H9 (cell line): ENCODE measurements around the gene FGD5. TPM values are rescaled to one million over a fixed set of nuclear protein-coding genes. Genes with fewer than 3 reads are reported as not detected.

Source experiments
- DNase-seq: peaks from one replicate; pipeline ENCODE4 v3.0.0-alpha.2; 2017
- H2AFZ ChIP-seq: one replicate; pipeline ENCODE4 v1.6.1; 2013; ENCODE audit warnings: mild to moderate bottlenecking, low read length, control low read depth, moderate library complexity
- H2AK5ac ChIP-seq: 2 replicates; pipeline ENCODE4 v1.6.1; 2013; ENCODE audit warnings: low read length, control low read depth, mixed read lengths; ENCODE audit not compliant: insufficient read length
- H2BK120ac ChIP-seq: one replicate; pipeline ENCODE4 v1.6.1; 2013; ENCODE audit warnings: low read depth, mild to moderate bottlenecking, low read length, control low read depth, inconsistent platforms; ENCODE audit not compliant: poor library complexity, severe bottlenecking
- H2BK12ac ChIP-seq: 2 replicates; pipeline ENCODE4 v1.6.1; 2013; ENCODE audit warnings: low read length, control low read depth, mixed read lengths, low read depth; ENCODE audit not compliant: insufficient read length
- H2BK15ac ChIP-seq: 2 replicates; pipeline ENCODE4 v1.6.1; 2013; ENCODE audit warnings: low read depth, low read length, control low read depth
- H2BK20ac ChIP-seq: one replicate; pipeline ENCODE4 v1.6.1; 2013; ENCODE audit warnings: low read depth, mild to moderate bottlenecking, low read length, control low read depth, inconsistent platforms; ENCODE audit not compliant: poor library complexity, severe bottlenecking
- H2BK5ac ChIP-seq: 2 replicates; pipeline ENCODE4 v1.6.1; 2013; ENCODE audit warnings: low read length, control low read depth, mixed read lengths; ENCODE audit not compliant: insufficient read length
- H3K14ac ChIP-seq: 2 replicates; pipeline ENCODE4 v1.6.1; 2013; ENCODE audit warnings: low read length, control low read depth; ENCODE audit not compliant: insufficient read depth
- H3K18ac ChIP-seq: 2 replicates; pipeline ENCODE4 v1.6.1; 2013; ENCODE audit warnings: low read depth, mild to moderate bottlenecking, mixed read lengths, low read length, control low read depth; ENCODE audit not compliant: insufficient read length
- H3K23ac ChIP-seq: 2 replicates; pipeline ENCODE4 v1.6.1; 2013; ENCODE audit warnings: low read length, control low read depth, mixed read lengths, low read depth; ENCODE audit not compliant: insufficient read length
- H3K23me2 ChIP-seq: 2 replicates; pipeline ENCODE4 v1.6.1; 2013; ENCODE audit warnings: low read depth, mild to moderate bottlenecking, mixed read lengths, low read length, control low read depth; ENCODE audit not compliant: insufficient read length, poor library complexity, severe bottlenecking
- H3K27ac ChIP-seq: 2 replicates; pipeline ENCODE4 v1.5.1; 2013; ENCODE audit warnings: low read length, control low read depth, mixed read lengths, low read depth; ENCODE audit not compliant: insufficient read length
- H3K27me3 ChIP-seq: 2 replicates; pipeline ENCODE4 v1.6.1; 2013; ENCODE audit warnings: low read length, control low read depth, inconsistent platforms; ENCODE audit not compliant: insufficient read depth
- H3K4ac ChIP-seq: 2 replicates; pipeline ENCODE4 v1.6.1; 2013; ENCODE audit warnings: low read depth, mild to moderate bottlenecking, control low read depth, inconsistent platforms, low read length, moderate library complexity
- H3K4me1 ChIP-seq: 2 replicates; pipeline ENCODE4 v1.6.1; 2013; ENCODE audit warnings: low read length, control low read depth, inconsistent platforms; ENCODE audit not compliant: insufficient read depth
- H3K4me2 ChIP-seq: 2 replicates; pipeline ENCODE4 v1.6.1; 2013; ENCODE audit warnings: low read length, control low read depth, mixed read lengths; ENCODE audit not compliant: insufficient read length, insufficient read depth
- H3K56ac ChIP-seq: 2 replicates; pipeline ENCODE4 v1.6.1; 2013; ENCODE audit warnings: low read depth, mild to moderate bottlenecking, mixed read lengths, low read length, control low read depth; ENCODE audit not compliant: insufficient read length
- H3K79me1 ChIP-seq: 2 replicates; pipeline ENCODE4 v1.6.1; 2013; ENCODE audit warnings: low read depth, mild to moderate bottlenecking, moderate library complexity, low read length, control low read depth, inconsistent platforms; ENCODE audit not compliant: insufficient read depth, poor library complexity, severe bottlenecking
- H3K79me2 ChIP-seq: 2 replicates; pipeline ENCODE4 v1.6.1; 2013; ENCODE audit warnings: low read length, control low read depth, inconsistent platforms; ENCODE audit not compliant: insufficient read depth
- H3K9ac ChIP-seq: 2 replicates; pipeline ENCODE4 v1.6.1; 2013; ENCODE audit warnings: low read length, control low read depth, mixed read lengths; ENCODE audit not compliant: insufficient read length; ENCODE audit errors: extremely low read depth
- H3K9me3 ChIP-seq: one replicate; pipeline ENCODE4 v1.6.1; 2013; ENCODE audit warnings: low read depth, low read length, inconsistent platforms; ENCODE audit not compliant: control insufficient read depth
- H3T11ph ChIP-seq: one replicate; pipeline ENCODE4 v1.6.1; 2013; ENCODE audit warnings: mild to moderate bottlenecking, low read length, control low read depth, inconsistent platforms
- H4K20me1 ChIP-seq: one replicate; pipeline ENCODE4 v1.6.1; 2013; ENCODE audit not compliant: control insufficient read depth, insufficient read length, insufficient read depth
- H4K5ac ChIP-seq: 2 replicates; pipeline ENCODE4 v1.6.1; 2013; ENCODE audit warnings: low read depth, mild to moderate bottlenecking, mixed read lengths, low read length, control low read depth; ENCODE audit not compliant: insufficient read length
- H4K8ac ChIP-seq: replicated peaks from 2 replicates; pipeline ENCODE4 v1.6.1; 2013; ENCODE audit warnings: low read length, control low read depth, mixed read lengths, low read depth; ENCODE audit not compliant: insufficient read length
- H4K91ac ChIP-seq: 2 replicates; pipeline ENCODE4 v1.6.1; 2013; ENCODE audit warnings: low read depth, mild to moderate bottlenecking, moderate library complexity, mixed read lengths, low read length, control low read depth; ENCODE audit not compliant: insufficient read length
- H3K27ac Mint-ChIP-seq, 3 experiments: 2 replicates in 2 of 3; 3 replicates in 1 of 3; pipeline ENCODE4 v1.8.0; 2020 to 2021; ENCODE audit warnings: mixed read lengths in 3 of 3, mild to moderate bottlenecking in 1 of 3, moderate library complexity in 1 of 3
- H3K27me3 Mint-ChIP-seq: 2 replicates; pipeline ENCODE4 v1.8.0; 2021; ENCODE audit warnings: low read depth, mild to moderate bottlenecking, moderate library complexity, mixed read lengths
- H3K36me3 Mint-ChIP-seq, 3 experiments: 2 replicates in 2 of 3; 3 replicates in 1 of 3; pipeline ENCODE4 v1.8.0; 2020 to 2021; ENCODE audit warnings: low read depth in 3 of 3, mixed read lengths in 3 of 3; ENCODE audit not compliant: insufficient read depth in 1 of 3
- H3K4me1 Mint-ChIP-seq, 2 experiments: 2 replicates each; pipeline ENCODE4 v1.8.0; 2020; ENCODE audit warnings: mixed read lengths in 2 of 2
- H3K4me3 Mint-ChIP-seq, 2 experiments: 2 replicates in 1 of 2; 3 replicates in 1 of 2; pipeline ENCODE4 v1.8.0; 2020 to 2021; ENCODE audit warnings: mild to moderate bottlenecking in 2 of 2, mixed read lengths in 2 of 2, moderate library complexity in 1 of 2
- H3K9me3 Mint-ChIP-seq, 2 experiments: 2 replicates in 1 of 2; 3 replicates in 1 of 2; pipeline ENCODE4 v1.8.0; 2020; ENCODE audit warnings: mild to moderate bottlenecking in 2 of 2, mixed read lengths in 2 of 2, moderate library complexity in 1 of 2
- WGBS: extraction: QIAGEN DNeasy Blood & Tissue Kit; methylation state at CpG from one replicate; pipeline ENCODE4 v1.1.7; 2013; ENCODE audit warnings: missing lambda C conversion rate, low lambda C conversion rate, mixed read lengths; ENCODE audit not compliant: insufficient read length; ENCODE audit errors: extremely low coverage; 5-methylcytosine and 5-hydroxymethylcytosine counted together
- total RNA-seq: library from RNA; stranded (reverse); gene quantifications from 2 replicates; pipeline ENCODE4 v1.2.1, GENCODE V29; 2021
- TF ChIP-seq, protein P1 (sequence below): fragments of 200-600 bp; sonication (generic); conservative IDR thresholded peaks from 3 replicates; pipeline ENCODE4 v1.8.0; 2021; ENCODE audit warnings: antibody characterized with exemption, mild to moderate bottlenecking

Gene FGD5
- total RNA-seq, 1 experiment from 2014 or later, result 7.8 TPM

- no peak overlapping the region for H3K4ac ChIP-seq
- H3K27me3 ChIP-seq, result no peaks in the 10 kb centered on the region
- H4K20me1 ChIP-seq, result no peaks in the 10 kb centered on the region
- Mint-ChIP-seq H3K9me3 (no peaks in the 10 kb centered on the region), H3K27ac (no peak overlapping the region), H3K4me1 (peaks cover 14 to 26% of the 10 kb centered on the region in 2 experiments), H3K27me3 (peaks cover 29% of the 10 kb centered on the region), H3K36me3 (no peaks in the 10 kb centered on the region; a peak in 1 of 7 replicates), H3K4me3 (no peak overlapping the region)
- H3K4me1 ChIP-seq, result no peaks in the 10 kb centered on the region; the same call in 1 of the 2 replicates
- no peak overlapping the region for H2BK12ac ChIP-seq
- no peak overlapping the region for H3K14ac ChIP-seq
- H3T11ph ChIP-seq, result no peak overlapping the region
- no peak overlapping the region for H3K4me2 ChIP-seq
- H3K9me3 ChIP-seq, result no peaks in the 10 kb centered on the region
- no peak overlapping the region for H3K56ac ChIP-seq
- no peak for DNase-seq
- no peaks in the 10 kb centered on the region for H3K79me1 ChIP-seq
- WGBS, result no CpG with 5 or more reads among the region's 7 CpGs
- H4K5ac ChIP-seq, result no peak overlapping the region
- no peak overlapping the region for H2AK5ac ChIP-seq
- H3K23me2 ChIP-seq, result no peaks in the 10 kb centered on the region
- H3K79me2 ChIP-seq, result no peaks in the 10 kb centered on the region
- no peak overlapping the region for H3K18ac ChIP-seq
- TF ChIP-seq, protein P1, sequence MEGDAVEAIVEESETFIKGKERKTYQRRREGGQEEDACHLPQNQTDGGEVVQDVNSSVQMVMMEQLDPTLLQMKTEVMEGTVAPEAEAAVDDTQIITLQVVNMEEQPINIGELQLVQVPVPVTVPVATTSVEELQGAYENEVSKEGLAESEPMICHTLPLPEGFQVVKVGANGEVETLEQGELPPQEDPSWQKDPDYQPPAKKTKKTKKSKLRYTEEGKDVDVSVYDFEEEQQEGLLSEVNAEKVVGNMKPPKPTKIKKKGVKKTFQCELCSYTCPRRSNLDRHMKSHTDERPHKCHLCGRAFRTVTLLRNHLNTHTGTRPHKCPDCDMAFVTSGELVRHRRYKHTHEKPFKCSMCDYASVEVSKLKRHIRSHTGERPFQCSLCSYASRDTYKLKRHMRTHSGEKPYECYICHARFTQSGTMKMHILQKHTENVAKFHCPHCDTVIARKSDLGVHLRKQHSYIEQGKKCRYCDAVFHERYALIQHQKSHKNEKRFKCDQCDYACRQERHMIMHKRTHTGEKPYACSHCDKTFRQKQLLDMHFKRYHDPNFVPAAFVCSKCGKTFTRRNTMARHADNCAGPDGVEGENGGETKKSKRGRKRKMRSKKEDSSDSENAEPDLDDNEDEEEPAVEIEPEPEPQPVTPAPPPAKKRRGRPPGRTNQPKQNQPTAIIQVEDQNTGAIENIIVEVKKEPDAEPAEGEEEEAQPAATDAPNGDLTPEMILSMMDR, result no peak
- no peak overlapping the region for H3K9ac ChIP-seq
- H2AFZ ChIP-seq, result no peak overlapping the region
- no peak overlapping the region for H3K27ac ChIP-seq
- H2BK120ac ChIP-seq, result no peak overlapping the region
- no peak overlapping the region for H3K23ac ChIP-seq
- H4K91ac ChIP-seq, result no peak overlapping the region
- H2BK5ac ChIP-seq, result no peak overlapping the region
- H2BK15ac ChIP-seq, result no peak overlapping the region
- no peak overlapping the region for H4K8ac ChIP-seq
- no peak overlapping the region for H2BK20ac ChIP-seq
These were observed 31.1 kb upstream of the FGD5 start for GRCh38 chr3:14787630-14788029.
